GM19324 (cell line): Measurements from ENCODE around the gene LCN12.

Experiments used
- ATAC-seq: cut with Tn5 transposase; IDR thresholded peaks from one replicate; pipeline ENCODE4 v1.9.1; 2021; ENCODE audit warnings: mild to moderate bottlenecking, moderate library complexity; ENCODE audit not compliant: unreplicated experiment, low FRiP score

The LCN12 gene, protein sequence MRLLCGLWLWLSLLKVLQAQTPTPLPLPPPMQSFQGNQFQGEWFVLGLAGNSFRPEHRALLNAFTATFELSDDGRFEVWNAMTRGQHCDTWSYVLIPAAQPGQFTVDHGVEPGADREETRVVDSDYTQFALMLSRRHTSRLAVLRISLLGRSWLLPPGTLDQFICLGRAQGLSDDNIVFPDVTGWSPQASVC

DNA sequence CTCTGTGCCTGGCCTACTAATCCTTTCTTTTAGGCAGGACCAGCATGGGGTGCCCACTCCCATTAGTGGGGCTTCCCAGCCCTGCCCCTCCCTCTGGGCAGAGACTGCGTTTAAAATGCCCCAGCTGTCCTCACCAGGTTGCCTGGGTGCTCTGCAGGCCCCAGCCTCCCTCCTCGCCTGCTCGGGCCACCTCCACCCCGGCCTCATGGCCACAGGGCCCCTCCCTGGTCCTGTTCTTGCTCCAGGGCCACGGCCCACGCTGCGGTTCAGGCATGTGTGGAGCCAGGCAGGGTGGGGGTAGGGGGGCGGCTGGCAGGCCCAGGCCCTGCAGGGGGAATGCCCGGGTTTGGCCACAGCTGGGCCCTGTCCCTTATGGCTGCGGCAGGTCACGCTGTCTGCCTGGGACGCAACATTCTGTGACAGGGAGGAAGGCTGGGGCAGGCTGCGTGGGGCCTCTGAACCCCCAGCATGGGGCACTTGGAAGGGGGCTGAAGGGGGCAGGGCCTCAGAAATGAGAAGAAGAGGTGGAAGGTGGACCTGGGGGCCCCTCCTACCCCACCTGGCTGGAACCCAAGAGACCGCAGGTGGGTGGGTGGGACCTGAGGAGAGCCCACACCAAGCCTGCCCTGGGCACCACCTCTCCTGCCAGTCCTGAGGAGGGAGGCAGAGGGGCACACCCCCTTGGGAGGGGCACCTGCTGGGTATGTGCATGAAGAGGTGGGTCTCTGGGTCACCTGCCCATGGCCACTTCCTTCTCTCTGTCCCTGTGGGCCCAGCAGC, at the start of gene LCN12:
TSS of gene LCN12 (plus strand) at position 733 of the 780 bp plus-strand sequence. CDS start 55 bp downstream, outside the sequence.
- ATAC-seq, result no peak

DNA sequence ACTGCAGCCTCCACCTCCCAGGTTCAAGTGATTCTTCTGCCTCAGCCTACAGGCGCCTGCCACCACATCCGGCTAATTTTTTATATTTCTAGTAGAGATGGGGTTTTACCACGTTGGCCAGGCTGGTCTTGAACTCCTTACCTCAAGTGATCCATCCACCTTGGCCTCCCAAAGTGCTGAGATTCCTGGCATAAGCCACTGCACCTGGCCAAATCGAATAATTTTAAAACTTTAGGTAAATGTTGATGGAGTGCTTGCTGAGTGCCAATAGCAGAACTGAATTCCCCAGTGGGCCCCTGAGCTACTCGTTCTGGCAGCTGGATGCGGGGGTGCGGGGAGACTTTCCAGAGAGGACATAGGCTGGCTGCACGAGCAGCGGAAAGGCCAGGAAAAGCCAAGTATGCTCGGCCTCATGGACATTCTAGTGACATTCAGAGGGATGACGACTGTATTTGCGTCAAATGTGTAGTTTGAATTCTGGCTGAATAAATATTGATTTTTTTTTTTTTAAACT, 49.0 kb upstream of the LCN12 start:
- ATAC-seq, result no peak

DNA sequence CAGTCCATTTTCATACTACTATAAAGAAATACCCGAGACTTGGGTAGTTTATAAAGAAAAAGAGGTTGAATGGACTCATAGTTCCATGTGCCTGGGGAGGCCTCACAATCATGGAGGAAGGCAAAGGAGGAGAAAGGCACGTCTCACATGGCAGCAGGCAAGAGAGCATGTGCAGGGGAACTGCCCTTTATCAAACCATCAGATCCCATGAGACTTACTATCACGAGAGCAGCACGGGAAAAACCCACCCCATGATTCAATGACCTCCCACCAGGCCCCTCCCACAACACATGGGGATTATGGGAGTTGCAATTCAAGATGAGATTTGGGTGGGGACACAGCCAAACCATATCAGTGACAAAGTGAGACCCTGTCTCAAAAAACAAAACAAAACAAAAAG, 45.8 kb upstream of the LCN12 start:
- ATAC-seq, result no peak

DNA sequence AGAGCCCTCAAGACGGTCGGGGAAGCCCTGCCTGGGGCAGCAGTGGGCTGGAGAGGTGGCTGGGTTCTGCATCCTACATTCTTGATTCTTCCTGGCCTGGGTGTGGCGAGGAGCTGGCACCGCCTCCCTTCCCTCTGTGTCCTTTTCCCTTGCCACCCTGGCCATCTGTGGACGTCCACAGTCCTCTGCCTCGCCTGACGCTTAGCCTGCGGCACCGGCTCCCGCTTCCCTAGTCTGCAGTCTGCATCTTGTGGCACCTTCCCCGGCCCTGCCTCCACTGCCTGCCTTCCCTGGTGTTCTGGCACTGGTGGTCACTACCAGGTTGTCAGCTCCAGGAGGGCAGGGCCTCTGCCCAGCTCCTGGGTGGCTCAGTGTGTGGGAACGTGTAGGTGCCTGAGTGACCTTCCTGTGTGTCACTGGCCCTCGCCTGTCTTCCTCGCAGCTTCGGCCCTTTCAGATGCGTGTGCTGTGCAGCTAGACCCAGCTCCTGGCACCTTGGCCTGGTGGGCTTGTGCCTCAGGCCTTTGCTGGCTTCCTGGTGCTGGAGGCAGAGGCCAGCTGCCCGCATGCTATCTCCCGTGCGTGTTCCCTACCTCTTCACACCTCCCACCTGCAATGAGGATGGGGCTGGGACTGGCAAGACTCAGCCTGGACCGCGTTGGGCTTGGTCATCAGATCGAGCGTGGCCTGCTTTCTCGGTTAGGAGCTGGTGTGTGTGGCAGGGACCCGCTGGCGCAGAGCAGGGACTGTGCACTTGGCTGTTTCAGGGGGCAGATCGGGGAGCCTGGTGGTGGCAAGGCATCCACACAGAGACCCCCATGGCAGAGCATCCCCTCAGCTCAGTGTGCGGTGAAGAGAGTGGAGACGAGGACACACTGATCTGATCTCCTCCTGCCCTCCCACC, 44.8 kb upstream of the LCN12 start:
- no peak for ATAC-seq

DNA sequence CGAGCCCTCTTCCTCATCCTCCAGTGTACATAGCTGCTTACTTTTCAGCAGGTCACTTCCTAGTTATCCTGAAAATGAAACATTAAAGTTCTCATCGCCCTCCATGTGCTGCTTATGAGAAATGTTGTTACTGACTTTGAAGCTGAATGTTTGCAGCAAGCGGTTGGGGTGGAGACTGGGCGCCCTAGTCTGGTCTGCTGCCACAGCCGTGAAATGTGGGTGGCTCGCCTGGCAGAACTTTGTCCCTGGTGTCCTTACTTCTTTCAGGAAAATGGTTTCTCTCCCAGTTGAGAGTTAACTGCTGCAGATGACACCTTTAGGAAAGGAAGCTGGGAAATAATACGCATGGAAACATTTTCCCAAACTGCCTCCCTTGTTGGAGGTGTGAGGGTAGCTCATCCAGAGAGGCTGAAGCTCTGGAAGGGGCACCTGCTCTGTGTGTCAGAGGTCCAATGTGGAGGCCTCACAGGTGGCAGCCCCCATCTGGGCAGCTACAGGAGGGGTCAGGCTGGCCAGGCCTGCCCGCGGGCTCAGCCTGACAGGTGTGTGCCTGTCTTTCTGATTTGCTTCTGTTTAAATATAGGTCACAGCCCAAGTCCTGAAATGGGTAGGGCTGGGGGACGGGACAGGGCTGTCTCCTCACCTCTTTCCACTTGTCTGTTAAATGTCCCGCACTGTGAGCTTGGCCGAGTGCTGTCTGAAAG, 41.7 kb upstream of the LCN12 start:
- no peak for ATAC-seq

DNA sequence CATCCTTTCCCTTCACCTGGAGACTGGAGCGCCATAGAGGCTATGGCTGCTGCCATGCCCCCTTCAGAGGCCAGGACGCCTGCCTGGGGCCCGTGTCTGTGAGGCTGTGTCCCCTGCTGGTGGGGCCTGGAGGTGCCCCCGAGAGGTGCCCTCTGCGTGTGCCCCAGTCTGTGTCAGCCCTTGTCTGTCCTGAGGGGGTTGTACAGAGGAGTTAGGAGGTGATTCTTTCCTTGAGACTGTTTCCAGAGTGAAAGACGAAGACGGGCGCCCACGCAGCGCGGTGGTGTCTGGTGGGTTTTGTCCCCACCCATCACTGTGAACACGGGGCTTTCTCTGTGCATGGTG, 41.2 kb upstream of the LCN12 start:
- no peak for ATAC-seq

DNA sequence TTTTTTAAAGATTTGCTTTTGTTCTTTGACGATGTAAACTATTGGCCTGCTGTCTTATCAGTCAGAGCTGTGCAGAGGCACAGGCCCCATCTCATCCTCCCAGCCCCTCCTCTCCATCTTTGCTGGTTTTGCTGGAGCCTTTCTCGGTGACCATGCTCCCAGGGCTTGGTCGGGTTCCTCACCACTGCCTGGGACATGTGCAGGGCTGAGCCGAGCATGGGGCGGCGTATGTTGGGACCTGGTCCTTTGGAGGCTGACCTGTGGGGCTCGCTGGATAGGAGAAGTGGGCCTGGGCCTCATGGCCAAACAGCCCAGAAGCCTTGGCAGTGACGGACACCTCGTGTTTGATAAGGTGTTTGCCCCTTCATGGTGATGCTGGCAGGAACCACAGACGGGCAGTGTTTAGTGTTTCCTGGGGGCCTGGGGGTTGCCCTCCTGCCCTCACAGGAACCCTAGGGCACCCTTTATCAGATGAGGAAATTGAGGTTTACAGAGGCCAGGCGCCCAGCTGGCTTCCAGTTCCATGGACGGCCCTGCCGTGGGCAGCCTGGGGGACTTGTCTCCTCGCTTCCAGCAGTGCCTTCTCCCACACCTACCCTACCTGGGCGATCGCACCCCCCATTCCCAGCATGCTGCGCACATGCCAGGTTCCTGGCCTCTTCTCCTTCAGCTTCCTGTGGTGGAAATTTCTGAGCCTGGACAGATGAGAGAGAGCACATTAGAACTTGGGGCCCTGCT, 38.2 kb upstream of the LCN12 start:
- no peak for ATAC-seq

DNA sequence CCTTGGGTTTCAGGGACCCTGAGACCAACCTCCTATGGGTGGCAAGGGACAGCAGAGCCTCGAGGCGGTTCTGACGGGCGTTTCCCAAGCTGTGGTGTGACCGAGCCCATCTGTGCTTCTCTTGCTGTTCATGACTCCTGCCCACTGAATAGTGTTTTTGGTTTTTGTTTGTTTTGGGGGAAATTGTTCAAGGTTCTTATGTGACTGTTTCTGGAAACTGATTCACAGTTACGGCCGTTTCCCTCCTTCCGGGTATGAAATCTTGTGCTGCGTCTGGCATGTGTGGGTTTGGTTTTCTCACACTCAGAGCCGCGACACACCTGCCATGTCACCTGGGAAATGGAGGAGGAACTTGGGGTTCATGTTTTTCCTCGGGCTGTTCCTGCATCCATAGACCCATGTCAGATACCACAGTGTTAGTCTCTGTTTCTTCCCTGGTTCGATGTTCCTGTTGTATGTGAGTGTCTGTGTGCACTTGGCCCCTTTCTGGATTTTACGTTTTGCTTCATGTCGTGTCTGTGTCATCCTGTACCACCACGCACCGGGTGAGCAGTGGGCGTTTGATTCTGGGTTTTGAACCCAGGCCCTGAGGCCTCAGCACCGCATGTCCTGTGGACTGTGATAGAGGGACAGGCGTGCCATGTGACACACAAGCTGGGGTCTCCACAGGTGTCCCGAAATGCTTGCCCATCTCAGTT, 36.3 kb upstream of the LCN12 start:
- ATAC-seq, result no peak

DNA sequence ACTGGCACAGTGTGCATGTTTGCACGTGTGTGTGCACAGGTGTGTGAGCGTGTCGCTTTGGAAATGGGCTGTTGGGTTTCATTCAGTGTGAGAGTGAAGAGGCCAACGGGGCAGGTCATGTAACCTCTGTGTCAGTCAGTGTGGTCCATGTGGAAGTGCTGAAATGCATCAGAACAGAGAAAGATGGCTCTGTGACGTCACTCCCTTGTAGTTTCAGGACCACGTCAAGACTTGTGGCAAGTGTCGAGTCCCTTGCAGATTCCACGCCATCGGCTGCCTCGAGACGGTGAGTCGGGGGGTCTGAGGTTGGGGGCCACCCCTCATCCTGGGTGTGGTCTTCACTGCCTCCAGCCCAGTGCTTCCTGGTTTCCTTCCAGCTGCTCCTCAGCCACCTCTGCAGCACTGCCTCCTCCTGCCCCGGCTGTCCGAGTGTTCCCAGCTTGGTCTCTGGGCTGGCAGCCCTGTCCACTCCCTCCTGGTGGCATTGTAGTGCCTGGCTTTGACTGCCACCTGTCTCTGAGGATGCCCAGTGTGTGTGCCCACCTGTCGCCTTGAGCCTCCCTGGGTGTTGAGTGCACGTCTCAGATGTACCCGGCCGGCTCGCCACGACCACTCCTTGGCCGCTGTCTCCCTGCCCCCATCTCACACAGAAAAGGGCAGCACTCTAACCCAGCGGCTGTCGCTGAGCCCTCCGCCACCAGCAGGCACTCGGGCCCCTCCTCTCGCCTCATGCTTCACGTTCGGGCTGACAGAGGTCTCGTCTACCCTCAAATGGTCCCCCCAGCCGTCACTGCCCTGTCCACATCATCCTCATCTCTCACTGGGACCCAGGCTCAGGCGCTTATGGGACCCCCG, 35.5 kb upstream of the LCN12 start:
- ATAC-seq, result no peak

DNA sequence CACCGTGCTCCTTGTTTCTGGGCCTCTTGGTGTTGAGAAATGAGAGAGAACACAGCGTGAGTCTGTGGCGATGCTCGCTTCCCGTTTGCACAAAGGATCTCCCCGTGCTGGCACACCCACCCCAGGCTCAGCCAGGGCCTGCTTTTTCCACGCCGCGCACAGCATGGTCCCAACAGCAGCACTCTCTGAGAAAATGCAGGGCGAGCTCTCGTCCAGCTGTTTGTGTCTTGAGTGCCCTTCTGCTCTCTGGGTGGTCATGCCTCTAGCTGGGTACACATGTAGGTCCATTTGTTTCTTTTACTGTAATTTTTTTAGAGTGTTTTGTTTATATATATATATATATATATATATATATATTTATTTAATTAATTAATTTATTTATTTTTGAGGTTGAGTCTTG, 34.2 kb upstream of the LCN12 start:
- no peak for ATAC-seq

DNA sequence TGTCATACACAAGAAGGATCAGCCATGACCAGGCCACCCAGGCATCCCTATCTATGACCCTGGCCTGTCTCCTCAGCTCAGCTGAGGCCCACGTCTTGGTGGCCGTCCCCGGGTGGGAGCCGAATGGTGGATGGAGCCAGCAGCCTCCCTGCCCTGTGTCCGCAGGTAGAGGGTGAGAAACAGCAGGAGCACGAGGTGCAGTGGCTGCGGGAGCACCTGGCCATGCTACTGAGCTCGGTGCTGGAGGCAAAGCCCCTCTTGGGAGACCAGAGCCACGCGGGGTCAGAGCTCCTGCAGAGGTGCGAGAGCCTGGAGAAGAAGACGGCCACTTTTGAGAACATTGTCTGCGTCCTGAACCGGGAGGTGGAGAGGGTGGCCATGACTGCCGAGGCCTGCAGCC, 32.0 kb upstream of the LCN12 start:
- no peak for ATAC-seq

DNA sequence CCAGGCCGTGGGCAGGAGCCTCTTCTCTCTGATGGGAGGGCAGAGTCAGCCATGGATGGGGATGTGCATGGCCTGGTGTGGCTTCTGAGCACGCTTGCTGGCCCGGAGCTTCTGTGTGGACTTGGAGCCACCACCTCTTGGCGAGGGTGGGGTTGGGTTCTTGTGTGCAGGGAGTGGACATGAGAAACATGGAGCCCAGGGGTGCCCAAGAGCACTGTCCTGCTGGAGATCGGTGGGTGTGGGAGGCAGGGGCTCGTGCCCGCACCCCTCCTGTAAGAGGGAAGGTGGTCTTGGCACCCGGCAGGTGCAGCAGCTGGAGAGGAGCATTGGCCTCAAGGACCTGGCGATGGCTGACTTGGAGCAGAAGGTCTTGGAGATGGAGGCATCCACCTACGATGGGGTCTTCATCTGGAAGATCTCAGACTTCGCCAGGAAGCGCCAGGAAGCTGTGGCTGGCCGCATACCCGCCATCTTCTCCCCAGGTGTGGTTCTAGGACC, 31.3 kb upstream of the LCN12 start:
- no peak for ATAC-seq

DNA sequence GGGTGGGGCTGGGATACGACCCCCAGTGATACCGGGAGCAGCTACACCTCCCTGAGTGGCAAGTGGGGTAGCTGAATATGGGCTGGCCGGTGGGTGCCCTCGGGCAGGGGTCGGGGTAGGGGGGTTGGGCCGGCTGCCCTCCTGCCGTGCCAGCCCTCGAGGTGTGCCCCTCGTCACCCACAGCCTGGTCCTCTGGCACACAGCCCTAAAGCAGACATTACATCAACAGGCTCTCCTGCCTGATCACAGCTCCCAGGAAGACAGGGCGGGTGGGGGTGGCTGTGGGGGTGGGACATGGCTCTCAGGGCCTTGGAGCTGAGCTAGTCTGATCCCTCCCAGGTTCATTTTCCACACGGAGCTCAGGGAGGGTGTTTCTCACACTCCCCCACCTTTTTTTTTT, 30.8 kb upstream of the LCN12 start:
- no peak for ATAC-seq

DNA sequence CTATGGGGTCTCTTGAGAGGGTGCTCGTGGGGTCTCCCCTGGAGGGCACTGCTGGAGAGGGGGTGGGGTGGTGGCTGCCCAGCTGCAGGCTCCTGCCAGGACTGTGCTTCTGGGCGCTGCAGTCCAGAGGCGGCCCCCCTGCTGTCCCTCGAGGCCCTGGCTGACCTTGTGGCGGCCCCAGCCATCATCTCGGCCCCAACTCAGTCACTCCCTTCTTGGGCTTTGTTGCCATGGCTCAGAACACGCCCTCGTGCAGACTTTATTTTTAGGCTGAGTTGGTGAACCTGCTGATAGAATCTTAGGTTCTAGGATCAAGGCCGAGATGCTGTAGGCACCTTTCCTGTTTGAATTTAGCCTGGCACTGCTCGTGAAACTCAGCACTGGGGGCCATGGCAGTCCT, 30.4 kb upstream of the LCN12 start:
- ATAC-seq, result no peak

DNA sequence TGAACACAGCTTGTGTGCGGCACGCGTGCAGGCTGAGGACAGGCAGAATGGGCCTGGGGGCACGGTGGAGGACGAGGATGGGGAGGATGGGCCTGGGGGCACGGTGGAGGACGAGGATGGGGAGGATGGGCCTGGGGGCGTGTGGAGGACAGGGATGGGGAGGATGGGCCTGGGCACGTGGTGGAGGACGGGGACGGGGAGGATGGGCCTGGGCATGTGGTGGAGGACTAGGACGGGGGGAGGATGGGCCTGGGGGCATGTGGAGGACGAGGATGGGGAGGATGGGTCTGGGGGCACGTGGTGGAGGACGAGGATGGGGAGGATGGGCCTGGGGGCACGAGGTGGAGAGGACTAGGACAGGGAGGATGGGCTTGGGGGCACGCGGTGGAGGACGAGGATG, 29.5 kb upstream of the LCN12 start:
- no peak for ATAC-seq

DNA sequence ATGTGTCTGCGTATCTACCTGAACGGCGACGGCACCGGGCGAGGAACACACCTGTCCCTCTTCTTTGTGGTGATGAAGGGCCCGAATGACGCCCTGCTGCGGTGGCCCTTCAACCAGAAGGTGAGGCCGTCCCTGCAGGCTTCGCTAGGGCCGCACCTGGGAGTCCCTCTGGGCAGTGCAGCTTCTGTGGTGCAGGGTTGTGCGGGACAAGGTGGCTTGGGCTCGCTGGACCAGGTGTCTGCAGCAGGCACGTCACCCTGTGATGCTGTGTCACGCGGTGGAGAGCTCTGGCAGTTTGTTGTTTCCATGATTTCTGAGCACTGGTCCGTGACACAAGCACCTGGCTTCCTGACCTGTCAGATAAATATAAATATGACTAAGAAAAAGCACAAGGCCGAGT, 28.2 kb upstream of the LCN12 start:
- no peak for ATAC-seq

DNA sequence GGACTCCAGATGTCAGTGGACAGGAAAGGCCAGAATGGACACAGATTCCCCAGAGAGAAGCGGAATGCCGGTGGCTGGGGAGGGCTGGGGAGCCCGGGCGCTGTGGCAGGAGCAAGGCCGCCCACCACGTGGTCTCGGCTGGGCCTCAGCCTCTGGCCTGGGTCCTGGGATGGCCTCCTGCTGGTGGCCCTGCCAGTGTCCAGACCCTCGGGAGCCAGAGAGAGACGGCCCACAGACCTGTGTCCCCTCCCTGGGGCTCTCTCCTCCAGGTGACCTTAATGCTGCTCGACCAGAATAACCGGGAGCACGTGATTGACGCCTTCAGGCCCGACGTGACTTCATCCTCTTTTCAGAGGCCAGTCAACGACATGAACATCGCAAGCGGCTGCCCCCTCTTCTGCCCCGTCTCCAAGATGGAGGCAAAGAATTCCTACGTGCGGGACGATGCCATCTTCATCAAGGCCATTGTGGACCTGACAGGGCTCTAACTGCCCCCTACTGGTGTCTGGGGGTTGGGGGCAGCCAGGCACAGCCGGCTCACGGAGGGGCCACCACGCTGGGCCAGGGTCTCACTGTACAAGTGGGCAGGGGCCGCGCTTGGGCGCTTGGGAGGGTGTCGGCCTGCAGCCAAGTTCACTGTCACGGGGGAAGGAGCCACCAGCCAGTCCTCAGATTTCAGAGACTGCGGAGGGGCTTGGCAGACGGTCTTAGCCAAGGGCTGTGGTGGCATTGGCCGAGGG, 26.5 kb upstream of the LCN12 start:
- ATAC-seq, result no peak
